ENCODE results near the gene PRRC2C.

Gene PRRC2C

DNA sequence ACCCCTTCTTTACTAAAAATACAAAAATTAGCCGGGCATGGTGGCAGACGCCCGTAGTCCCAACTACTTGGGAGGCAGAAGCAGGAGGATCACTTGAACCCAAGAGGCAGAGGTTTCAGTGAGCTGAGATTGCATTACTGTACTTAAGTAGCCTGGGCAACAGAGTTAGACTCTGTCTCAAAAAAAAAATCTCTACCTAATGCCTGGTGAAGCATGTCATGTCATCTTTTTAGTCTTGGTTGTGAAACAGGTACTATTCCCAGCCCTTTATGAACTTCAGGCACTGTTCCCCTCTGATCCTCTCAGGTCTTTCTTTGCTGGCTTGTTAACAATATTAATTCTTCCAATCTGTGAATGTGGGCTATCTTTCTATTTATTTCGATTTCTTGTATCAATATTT, 22.1 kb downstream of the PRRC2C start:
- Histone ChIP-seq H3K4me3 (no peak overlapping the region), H3K36me3 (ENCODE audit: insufficient read depth, low read length) (peaks cover 46% of the 10 kb centered on the region), H3K9ac (ENCODE audit: insufficient read length) (no peak overlapping the region), H3K27ac (no peak overlapping the region), H3K9me3 (ENCODE audit: low read depth, low read length) (0 out of 2 replicates have a peak, but pooled peaks cover 2% of the 10 kb centered on the region)
- no peak for TF ChIP-seq POLR2AphosphoS5 (IDR thresholded peaks at IDR 0.05; ENCODE audit: borderline replicate concordance, low read depth, low read length)
- TF ChIP-seq EZH2 (IDR thresholded peaks at IDR 0.05): no peak
- no peak for DNase-seq (ENCODE audit: low read depth, low spot score)

DNA sequence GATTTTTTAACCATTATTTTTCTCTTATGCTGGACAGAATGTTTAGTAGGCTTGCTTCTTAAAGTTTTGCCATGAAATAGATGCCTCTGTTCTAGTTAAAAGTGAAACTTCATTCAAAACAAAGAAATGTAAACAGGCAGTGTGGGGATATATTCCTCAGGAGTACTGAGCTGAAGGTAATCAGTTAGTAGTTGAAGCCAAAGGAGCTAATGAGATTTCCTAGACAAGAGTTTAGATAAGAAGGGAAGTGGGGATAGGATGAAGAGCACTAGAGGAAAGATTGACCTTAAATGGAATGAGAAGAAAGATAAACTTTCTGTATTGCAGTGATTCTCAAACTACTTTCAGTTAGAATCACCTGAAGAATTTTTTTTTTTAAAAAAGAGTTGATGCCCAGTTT, 23.9 kb downstream of the PRRC2C start:
- Histone ChIP-seq H3K27ac (no peak overlapping the region), H3K4me3 (no peak overlapping the region), H3K36me3 (ENCODE audit: insufficient read depth, low read length) (peaks cover 46% of the 10 kb centered on the region), H3K9ac (ENCODE audit: insufficient read length) (no peak overlapping the region), H3K9me3 (ENCODE audit: low read depth, low read length) (0 out of 2 replicates have a peak, but pooled peaks cover 2% of the 10 kb centered on the region)
- TF ChIP-seq EZH2 (IDR thresholded peaks at IDR 0.05) (no peak), FOXP2 (optimal IDR thresholded peaks at IDR 0.05; ENCODE audit: control extremely low read depth, extremely low read length, insufficient read depth) (no peak), POLR2AphosphoS5 (IDR thresholded peaks at IDR 0.05; ENCODE audit: borderline replicate concordance, low read depth, low read length) (no peak)
- DNase-seq (ENCODE audit: low read depth, low spot score): no peak

DNA sequence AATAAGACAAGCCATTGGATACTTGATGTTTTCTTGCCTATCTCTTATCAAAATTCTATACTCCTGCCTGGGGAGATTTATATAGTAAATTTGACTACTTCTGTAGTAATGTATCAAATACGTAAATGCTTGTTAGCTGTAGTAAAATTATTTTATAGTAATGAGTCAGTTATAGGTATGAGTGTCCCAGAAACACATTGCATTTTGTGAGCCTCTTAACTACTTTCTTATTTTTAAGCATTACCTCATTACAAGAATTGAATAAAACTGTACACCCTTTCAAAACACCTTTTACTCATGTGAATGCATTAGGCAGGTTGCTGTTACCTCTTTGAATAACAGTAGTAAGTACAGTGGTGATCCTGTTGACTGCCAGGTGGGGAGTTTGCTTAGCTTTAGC, 28.4 kb downstream of the PRRC2C start:
- Histone ChIP-seq H3K4me3 (no peak overlapping the region), H3K27ac (no peak overlapping the region), H3K9ac (ENCODE audit: insufficient read length) (no peak overlapping the region), H3K9me3 (ENCODE audit: low read depth, low read length) (no peaks in the 10 kb centered on the region), H3K36me3 (ENCODE audit: insufficient read depth, low read length) (peaks cover 70% of the 10 kb centered on the region)
- no peak for TF ChIP-seq POLR2AphosphoS5 (IDR thresholded peaks at IDR 0.05; ENCODE audit: borderline replicate concordance, low read depth, low read length)
- TF ChIP-seq FOXP2 (optimal IDR thresholded peaks at IDR 0.05; ENCODE audit: control extremely low read depth, extremely low read length, insufficient read depth): no peak
- TF ChIP-seq EZH2 (IDR thresholded peaks at IDR 0.05): no peak
- DNase-seq (ENCODE audit: low read depth, low spot score): no peak

DNA sequence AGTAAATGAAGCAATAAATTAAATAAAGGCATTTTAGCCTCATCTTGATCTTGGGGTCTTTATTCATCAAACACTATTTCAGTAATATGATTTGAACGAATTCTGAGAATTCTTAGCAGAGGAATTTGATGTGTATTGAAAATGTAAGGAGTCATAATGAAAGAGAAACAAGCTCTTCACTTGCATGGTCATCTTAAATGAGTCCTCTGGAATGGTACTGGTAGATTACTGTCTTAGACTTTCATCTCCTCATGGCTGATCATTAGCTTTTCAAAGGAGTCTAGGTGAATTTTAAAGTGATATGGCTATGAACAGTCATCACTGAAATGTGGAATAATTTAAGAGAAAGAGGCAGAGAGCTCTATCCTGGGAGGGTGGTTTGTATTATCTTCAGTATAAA, 30.0 kb downstream of the PRRC2C start:
- DNase-seq (ENCODE audit: low read depth, low spot score): no peak
- no peak overlapping the region for H3K9ac ChIP-seq (ENCODE audit: insufficient read length)
- H3K36me3 ChIP-seq (ENCODE audit: insufficient read depth, low read length): peaks cover 85% of the 10 kb centered on the region
- no peak for TF ChIP-seq FOXP2 (optimal IDR thresholded peaks at IDR 0.05; ENCODE audit: control extremely low read depth, extremely low read length, insufficient read depth)
- no peak for TF ChIP-seq POLR2AphosphoS5 (IDR thresholded peaks at IDR 0.05; ENCODE audit: borderline replicate concordance, low read depth, low read length)
- no peak for TF ChIP-seq EZH2 (IDR thresholded peaks at IDR 0.05)
- no peak overlapping the region for H3K4me3 ChIP-seq
- H3K27ac ChIP-seq: no peak overlapping the region
- H3K9me3 ChIP-seq (ENCODE audit: low read depth, low read length): no peaks in the 10 kb centered on the region

DNA sequence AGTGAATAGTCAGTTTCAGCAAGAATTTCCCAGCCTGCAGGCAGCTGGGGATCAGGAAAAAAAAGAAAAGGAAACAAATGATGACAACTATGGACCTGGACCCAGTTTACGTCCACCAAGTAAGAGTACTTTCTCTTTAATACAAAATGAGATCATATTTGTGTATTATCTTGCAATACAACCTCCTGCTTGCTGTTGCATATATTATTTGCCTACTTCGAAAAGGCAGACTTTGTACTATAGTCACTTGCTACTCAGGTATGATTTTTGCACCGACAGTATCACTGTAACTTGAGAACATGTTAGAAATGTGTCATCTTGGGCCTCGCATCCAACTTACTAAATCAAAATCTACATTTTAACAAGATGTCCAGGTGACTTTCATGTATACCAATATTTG, 30.4 kb downstream of the PRRC2C start:
- no peak overlapping the region for H3K27ac ChIP-seq
- H3K4me3 ChIP-seq: no peak overlapping the region
- no peak for DNase-seq (ENCODE audit: low read depth, low spot score)
- no peaks in the 10 kb centered on the region for H3K9me3 ChIP-seq (ENCODE audit: low read depth, low read length)
- H3K9ac ChIP-seq (ENCODE audit: insufficient read length): no peak overlapping the region
- H3K36me3 ChIP-seq (ENCODE audit: insufficient read depth, low read length): peaks cover 87% of the 10 kb centered on the region
- TF ChIP-seq POLR2AphosphoS5 (IDR thresholded peaks at IDR 0.05; ENCODE audit: borderline replicate concordance, low read depth, low read length) (no peak), FOXP2 (optimal IDR thresholded peaks at IDR 0.05; ENCODE audit: control extremely low read depth, extremely low read length, insufficient read depth) (no peak), EZH2 (IDR thresholded peaks at IDR 0.05) (no peak)

DNA sequence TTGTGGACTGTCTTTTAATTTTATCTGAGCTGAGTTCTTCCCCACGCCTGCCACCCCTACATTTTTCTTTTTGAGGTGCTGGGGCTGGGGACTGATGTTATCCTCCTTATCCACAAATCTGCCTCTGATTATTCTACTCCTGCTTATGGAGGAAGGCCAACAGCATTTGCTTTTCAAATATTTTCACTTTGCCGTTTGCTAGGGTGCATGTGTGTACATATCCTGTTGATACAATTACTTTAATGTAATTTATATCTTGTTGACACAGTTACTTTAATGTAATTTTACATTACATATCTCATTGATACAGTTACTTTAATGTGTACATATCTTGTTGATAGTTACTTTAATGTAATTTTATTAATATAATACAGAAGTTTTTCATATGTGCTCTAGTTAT, 36.2 kb downstream of the PRRC2C start:
- Histone ChIP-seq H3K27ac (no peak overlapping the region), H3K4me3 (no peak overlapping the region), H3K9me3 (ENCODE audit: low read depth, low read length) (no peaks in the 10 kb centered on the region), H3K36me3 (ENCODE audit: insufficient read depth, low read length) (peaks cover 92% of the 10 kb centered on the region), H3K9ac (ENCODE audit: insufficient read length) (no peak overlapping the region)
- no peak for DNase-seq (ENCODE audit: low read depth, low spot score)
- no peak for TF ChIP-seq FOXP2 (optimal IDR thresholded peaks at IDR 0.05; ENCODE audit: control extremely low read depth, extremely low read length, insufficient read depth)
- no peak for TF ChIP-seq POLR2AphosphoS5 (IDR thresholded peaks at IDR 0.05; ENCODE audit: borderline replicate concordance, low read depth, low read length)
- no peak for TF ChIP-seq EZH2 (IDR thresholded peaks at IDR 0.05)

DNA sequence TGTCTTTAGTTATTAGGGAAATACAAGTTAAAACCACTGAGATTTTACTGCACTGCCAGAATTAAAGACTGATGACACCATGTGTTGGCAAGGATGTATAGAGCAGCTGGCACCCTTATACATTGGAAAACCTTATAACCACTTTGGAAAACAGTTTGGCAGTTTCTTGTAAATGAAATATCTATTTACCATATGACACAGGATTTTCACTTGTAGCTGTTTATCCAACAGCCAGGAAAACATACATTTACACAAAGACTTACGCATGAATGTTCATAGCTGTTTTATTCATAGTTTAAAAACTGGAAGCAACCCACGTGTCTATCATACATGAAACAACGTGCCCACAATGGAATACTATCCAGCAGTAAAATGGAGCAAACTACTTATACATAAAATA, 45.3 kb downstream of the PRRC2C start:
- Histone ChIP-seq H3K9me3 (ENCODE audit: low read depth, low read length) (no peaks in the 10 kb centered on the region), H3K4me3 (no peak overlapping the region), H3K9ac (ENCODE audit: insufficient read length) (no peak overlapping the region), H3K36me3 (ENCODE audit: insufficient read depth, low read length) (peaks cover 91% of the 10 kb centered on the region), H3K27ac (no peak overlapping the region; the same call in 1 of the 2 replicates)
- TF ChIP-seq EZH2 (IDR thresholded peaks at IDR 0.05): no peak
- TF ChIP-seq POLR2AphosphoS5 (IDR thresholded peaks at IDR 0.05; ENCODE audit: borderline replicate concordance, low read depth, low read length): no peak
- no peak for TF ChIP-seq FOXP2 (optimal IDR thresholded peaks at IDR 0.05; ENCODE audit: control extremely low read depth, extremely low read length, insufficient read depth)
- no peak for DNase-seq (ENCODE audit: low read depth, low spot score)

DNA sequence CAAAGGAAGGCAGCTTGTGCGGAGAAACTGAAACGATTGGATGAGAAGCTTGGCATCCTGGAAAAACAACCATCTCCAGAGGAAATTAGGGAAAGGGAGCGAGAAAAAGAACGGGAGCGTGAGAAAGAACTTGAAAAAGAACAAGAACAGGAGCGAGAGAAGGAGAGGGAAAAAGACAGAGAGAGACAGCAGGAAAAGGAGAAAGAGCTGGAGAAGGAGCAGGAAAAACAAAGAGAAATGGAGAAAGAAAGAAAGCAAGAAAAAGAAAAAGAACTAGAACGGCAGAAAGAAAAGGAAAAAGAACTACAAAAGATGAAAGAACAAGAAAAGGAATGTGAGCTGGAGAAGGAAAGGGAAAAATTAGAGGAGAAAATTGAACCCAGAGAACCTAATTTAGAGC, 47.2 kb downstream of the PRRC2C start:
- DNase-seq (ENCODE audit: low read depth, low spot score): no peak
- Histone ChIP-seq H3K9ac (ENCODE audit: insufficient read length) (no peak overlapping the region), H3K36me3 (ENCODE audit: insufficient read depth, low read length) (peaks cover 98% of the 10 kb centered on the region), H3K4me3 (no peak overlapping the region), H3K27ac (no peak overlapping the region), H3K9me3 (ENCODE audit: low read depth, low read length) (no peaks in the 10 kb centered on the region)
- TF ChIP-seq POLR2AphosphoS5 (IDR thresholded peaks at IDR 0.05; ENCODE audit: borderline replicate concordance, low read depth, low read length) (no peak), FOXP2 (optimal IDR thresholded peaks at IDR 0.05; ENCODE audit: control extremely low read depth, extremely low read length, insufficient read depth) (no peak), EZH2 (IDR thresholded peaks at IDR 0.05) (no peak)

DNA sequence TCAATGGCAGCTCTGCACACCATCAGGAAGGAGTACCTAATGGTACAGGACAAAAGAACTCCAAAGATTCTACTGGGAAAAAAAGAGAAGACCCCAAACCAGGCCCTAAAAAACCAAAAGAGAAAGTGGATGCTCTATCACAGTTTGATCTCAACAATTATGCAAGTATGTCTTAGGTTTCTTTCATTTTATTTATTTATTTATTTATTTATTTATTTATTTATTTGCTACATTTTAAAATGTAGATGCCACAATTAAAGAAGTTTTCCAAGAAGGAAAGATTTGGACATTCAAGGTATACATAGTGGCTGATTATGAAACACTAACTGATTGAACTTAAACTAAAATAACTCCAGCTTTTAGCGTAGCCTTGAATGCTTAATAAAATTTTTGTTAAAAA, 60.2 kb downstream of the PRRC2C start:
- no peak for TF ChIP-seq POLR2AphosphoS5 (IDR thresholded peaks at IDR 0.05; ENCODE audit: borderline replicate concordance, low read depth, low read length)
- TF ChIP-seq EZH2 (IDR thresholded peaks at IDR 0.05): no peak
- no peak for TF ChIP-seq FOXP2 (optimal IDR thresholded peaks at IDR 0.05; ENCODE audit: control extremely low read depth, extremely low read length, insufficient read depth)
- peaks cover 93% of the 10 kb centered on the region for H3K36me3 ChIP-seq (ENCODE audit: insufficient read depth, low read length)
- peaks cover 7% of the 10 kb centered on the region; the same call in 1 of the 2 replicates for H3K9me3 ChIP-seq (ENCODE audit: low read depth, low read length)
- no peak overlapping the region for H3K4me3 ChIP-seq
- no peak overlapping the region for H3K9ac ChIP-seq (ENCODE audit: insufficient read length)
- no peak for DNase-seq (ENCODE audit: low read depth, low spot score)
- no peak overlapping the region for H3K27ac ChIP-seq
